CD4-positive, alpha-beta T cell treated with Interleukin-1 beta for 1 hour (primary cell): ENCODE data around the gene COTL1.
A peak's percentile ranks its signal among the peaks of the same experiment; 100 is the strongest.

Experiments used
- DNase-seq, 2 donors: peaks; one replicate each; pipeline ENCODE4 v3.0.0-alpha.2; 2020 to 2022

COTL1 gene, protein sequence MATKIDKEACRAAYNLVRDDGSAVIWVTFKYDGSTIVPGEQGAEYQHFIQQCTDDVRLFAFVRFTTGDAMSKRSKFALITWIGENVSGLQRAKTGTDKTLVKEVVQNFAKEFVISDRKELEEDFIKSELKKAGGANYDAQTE

DNA sequence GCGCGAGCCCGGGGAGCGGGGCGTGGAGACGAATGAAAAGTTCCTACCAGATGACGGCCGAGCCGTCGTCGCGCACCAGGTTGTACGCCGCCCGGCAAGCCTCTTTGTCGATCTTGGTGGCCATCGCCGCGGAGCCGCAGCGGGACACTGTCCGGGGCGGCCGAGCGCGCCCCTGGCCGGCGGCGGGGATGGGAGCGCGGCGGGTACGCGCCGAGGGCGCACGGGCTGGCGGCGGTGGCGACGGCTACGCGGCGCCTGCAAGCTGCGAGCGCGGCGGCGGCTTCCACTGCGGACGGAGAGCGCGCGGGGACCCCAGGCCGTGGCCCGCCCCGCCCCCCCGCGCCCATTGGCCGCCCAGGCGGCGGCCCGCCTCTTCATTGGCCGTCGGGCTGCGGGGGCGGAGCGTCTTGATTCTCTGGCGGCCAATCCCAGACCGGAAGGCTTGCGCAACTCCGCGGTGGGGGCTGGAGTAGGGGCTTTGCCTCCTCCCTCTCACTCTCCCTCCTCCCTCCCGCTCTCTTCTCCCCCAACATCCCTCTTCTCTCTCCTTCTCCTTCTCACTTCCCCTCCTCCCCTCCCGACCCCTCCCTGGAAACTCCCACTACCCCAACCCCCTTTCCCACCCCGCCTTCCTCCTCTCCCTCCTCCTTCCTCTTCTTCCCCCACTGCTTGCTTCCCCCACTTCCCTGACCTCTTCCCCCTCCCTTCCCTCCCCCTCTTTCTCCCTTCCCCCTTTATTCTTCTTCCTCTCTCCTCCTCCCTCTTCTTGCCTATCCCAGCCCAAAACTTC lies at the start of gene COTL1:
TSS of gene COTL1 (minus strand) at position 288 of the 790 bp plus-strand sequence. CDS start at position 124, 164 bp downstream.
- DNase-seq, result peak; percentile 95

DNA sequence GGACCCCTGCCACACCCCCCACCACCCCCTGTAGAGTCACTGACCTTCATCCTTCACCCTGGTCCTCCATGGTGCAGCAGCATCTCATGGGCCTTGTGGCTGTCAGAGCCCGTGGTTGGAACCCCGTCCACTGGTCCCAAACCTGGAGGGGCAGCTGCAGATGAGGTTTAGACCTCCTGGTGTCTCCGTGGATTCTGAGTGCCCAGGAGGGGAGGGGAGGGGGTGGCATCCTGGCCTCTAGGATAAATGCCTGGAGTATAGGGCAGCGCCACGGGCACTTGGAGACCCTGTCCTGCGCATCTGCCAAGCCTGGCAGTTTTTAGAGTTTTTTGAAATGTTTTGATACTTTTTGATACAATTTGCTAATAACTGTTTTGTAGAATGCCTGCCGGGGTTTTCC lies 48.0 kb upstream of the COTL1 start:
- DNase-seq, result no peak

DNA sequence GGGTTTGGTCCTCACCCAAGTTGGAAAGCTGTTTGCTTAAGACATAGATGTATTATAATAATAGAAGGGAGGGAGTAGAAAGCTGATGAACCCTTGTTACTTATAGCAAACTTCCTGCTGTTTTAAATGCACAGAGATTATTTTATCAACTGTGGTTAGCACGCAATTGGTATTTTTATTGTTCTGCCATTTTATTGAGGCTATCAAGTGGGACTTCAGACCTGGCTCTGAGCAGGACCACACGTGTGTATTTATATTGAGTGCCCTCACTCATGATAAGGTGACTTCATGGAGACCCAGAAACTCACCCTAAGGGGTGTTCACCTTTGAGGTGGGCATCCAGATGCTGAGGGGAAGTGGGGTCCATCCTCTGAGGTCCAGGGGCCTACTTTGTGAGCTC lies 47.5 kb upstream of the COTL1 start:
- DNase-seq, result no peak

DNA sequence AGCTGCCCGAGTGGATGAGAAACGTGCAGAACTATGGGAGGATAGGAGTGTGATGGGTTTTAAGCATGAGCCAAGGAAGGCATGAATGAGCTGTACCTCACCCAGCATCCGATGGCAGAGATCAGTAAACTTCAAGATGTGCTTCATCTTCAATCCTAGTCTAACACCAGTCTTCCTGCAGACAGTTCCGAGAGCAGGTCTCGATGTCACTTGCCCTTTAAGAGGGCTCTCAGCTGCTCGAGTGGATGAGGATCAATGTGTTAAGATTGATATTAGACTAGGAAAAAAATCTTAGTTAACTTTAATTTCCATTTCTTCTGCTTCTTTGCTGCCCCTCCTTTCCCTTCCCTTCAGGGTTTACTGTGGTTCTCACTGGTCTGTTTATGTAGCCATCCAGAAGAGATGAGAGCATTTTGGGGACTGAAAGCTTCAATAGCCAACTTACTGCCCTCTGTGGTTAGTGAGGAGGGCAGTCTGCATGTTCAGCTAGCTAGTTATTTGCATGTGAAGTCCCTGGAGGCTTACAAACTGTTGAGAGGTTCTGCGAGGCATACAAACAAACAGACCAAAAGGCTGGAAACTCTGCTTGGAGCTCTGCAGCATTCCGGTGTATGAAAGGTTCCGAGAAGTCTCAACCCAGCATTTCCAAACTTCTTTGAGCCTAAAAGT lies 45.7 kb upstream of the COTL1 start:
- DNase-seq, result no peak

DNA sequence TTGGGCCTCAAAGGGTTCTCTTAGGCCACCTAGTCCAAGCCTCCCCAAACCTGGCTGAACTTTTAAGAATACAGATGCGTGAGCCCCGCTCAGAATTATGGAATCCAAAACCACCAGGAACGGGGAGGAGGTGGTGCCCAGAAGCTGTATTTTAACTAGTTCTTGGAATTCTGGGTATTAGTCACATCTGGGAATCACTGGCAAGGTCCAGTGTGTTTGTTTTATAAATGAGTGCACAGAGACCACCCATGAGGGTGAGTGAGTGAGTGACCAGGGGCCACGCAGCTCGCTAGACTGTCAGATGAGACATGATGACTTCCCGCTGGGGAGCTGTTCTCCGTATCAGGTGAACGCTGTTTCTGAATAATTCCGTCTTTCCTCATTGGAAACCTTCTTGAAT lies 44.6 kb upstream of the COTL1 start:
- DNase-seq, result no peak

DNA sequence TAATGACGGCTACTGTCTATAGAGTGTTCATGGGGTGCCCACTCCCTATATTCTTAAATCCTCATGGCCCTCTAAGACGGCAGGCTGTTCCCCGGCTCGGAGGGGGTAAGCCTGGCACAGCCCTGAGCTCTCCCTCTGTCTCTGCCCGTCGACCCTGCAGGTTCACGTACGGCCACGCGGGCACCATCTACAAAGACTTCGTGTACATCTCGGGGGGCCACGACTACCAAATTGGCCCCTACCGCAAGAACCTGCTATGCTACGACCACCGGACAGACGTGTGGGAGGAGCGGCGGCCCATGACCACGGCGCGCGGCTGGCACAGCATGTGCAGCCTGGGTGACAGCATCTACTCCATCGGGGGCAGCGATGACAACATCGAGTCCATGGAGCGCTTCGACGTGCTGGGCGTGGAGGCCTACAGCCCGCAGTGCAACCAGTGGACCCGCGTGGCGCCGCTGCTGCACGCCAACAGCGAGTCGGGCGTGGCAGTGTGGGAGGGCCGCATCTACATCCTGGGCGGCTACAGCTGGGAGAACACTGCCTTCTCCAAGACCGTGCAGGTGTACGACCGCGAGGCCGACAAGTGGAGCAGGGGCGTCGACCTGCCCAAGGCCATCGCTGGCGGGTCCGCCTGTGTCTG lies 43.7 kb upstream of the COTL1 start:
- DNase-seq, result no peak

DNA sequence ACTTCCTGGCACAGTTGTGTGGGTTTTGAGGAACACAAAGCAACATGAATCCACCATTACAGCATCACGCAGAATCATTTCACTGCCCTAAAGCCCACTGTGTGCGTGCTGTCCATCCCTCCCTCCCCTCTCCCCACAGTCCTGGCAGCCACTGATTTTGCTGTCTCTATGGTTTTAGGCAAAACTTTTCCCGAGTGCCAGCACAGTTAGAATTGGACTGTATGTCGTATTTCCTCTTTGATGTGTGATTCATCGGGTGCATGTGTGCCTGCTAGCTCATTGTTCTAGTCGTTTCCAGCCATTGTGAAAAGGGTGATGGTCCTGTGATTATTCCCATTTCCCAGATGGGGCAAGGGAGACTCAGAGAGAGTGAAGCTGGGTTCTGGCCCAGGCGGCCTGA lies 43.1 kb upstream of the COTL1 start:
- no peak for DNase-seq

DNA sequence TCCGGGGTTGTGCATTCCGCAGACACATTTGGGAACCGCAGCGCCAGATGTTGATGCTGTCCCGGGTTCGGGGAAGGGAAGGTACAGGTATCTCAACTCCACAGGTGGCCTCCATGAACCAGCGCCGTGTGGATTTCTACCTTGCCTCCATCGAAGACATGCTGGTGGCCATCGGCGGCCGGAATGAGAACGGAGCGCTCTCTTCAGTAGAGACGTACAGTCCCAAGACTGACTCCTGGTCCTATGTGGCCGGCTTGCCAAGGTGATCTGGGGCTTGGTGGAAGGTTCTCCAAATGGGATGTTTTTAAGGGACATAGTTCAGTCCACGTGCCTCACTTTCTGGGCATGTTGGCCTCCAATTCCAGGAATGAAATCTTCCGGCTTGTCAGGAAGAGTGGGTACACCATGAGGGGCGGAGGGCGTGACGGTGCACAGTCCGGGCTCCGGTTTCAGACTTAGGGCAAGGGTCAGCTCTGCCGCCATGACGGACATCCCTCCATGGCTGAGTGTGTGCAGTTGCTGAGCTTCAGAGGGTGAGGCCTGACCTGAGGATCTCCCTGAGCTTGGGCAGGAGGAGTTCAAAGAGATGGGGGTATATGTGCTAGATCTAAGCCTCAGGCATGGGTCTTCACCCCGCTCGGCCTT lies 41.9 kb upstream of the COTL1 start:
- DNase-seq, result no peak

DNA sequence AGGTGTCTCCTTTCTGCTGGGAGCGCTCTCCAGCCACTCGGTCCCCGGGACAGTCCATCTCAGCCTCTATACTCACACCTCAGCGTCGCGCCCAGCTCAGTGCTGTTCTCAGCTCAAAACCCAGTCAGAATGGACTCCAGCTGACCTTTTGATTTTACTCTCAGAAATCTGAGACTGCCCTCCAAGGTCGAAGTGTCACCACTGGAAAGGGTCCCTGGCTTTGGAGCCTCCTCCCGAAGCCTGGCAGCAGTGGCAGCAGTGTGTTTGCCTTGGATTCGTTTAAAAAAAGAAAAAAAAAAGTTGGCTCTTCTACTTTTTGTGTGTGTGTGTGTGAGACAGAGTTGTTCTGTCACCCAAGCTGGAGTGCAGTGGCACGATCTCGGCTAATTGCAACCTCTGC lies 40.8 kb upstream of the COTL1 start:
- DNase-seq, result no peak

DNA sequence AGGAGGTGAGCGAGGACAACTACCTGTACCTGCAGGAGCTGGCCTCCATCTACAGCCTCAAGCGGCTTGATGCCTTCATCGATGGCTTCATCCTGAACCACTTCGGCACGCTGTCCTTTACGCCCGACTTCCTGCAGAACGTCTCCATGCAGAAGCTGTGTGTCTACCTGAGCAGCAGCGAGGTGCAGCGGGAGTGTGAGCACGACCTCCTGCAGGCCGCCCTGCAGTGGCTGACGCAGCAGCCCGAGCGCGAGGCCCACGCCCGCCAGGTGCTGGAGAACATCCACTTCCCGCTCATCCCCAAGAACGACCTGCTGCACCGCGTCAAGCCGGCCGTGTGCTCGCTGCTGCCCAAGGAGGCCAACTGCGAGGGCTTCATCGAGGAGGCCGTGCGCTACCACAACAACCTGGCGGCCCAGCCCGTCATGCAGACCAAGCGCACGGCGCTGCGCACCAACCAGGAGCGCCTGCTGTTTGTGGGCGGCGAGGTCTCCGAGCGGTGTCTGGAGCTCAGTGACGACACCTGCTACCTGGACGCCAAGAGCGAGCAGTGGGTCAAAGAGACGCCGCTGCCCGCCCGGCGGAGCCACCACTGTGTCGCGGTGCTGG lies 39.5 kb upstream of the COTL1 start:
- no peak for DNase-seq

DNA sequence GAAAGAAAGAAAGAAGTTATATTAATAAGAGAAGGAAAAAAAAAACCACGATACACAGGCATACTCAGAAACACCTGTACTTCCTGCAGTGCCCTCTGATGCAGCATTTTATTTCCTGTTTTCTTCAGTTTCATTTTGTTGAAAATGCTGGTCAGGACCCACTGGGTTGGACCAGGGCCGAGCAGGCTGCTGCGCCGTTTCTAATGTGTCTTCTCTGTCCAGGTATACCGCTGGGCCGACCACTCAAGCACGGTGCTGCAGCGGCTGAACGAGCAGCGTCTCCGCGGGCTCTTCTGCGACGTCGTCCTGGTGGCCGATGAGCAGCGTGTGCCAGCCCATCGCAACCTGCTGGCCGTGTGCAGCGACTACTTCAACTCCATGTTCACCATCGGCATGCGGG lies 38.8 kb upstream of the COTL1 start:
- no peak for DNase-seq

DNA sequence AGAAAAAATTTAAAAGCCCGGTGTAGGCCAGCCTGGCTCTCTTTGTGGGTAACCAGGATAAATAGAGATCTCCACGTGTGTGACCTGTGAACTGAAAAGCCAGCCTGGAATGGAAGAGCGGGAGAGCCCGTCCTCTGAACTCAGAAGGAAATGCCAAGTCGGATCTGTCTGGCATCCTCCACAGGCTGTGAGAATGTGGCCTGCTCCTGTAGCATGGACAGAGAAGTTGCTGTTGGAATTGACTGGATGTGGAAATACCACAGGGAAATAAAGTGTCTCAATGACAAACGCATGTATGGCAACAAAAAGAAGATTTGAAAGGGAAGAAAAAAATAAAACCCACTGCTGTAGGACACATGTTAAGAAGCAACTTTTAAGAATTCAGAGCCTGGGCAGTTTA lies 37.1 kb upstream of the COTL1 start:
- no peak for DNase-seq

DNA sequence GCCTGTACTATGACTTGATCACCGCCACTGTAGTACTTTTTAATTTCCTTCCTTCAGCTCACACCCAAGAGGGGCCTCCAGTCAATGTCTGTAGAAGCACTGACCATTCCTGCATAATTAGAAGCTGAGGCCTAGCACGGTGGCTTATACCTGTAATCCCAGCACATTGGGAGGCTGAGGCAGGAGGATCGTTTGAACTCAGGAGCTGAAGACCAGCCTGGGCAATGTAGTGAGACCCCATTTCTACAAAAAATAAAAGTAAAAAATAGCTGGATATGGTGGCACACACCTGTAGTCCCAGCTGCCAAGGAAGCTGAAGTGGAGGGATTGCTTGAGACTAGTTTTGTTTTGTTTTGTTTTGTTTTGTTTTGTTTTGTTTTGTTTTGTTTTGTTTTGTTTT lies 36.4 kb upstream of the COTL1 start:
- DNase-seq, result no peak

DNA sequence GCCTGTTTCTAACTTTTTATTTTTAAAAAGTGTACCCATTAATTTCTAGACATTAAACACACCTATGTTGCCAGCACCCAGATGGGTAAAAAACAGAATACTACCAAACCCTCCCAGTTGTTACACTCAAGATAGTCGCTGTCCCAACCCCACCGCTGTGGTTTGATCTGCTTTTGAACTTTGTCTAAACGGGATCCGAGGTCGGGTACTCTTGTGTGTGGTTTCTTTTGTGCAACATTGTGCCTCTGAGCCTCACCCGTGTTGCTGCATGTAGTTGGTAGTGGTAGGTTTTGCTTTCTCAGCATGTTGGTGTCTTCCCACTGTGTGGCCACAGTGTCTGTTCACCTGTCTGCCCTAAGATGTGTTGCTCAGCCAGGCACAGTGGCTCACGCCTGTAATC lies 34.7 kb upstream of the COTL1 start:
- DNase-seq, result peak; percentile 37 to 57

DNA sequence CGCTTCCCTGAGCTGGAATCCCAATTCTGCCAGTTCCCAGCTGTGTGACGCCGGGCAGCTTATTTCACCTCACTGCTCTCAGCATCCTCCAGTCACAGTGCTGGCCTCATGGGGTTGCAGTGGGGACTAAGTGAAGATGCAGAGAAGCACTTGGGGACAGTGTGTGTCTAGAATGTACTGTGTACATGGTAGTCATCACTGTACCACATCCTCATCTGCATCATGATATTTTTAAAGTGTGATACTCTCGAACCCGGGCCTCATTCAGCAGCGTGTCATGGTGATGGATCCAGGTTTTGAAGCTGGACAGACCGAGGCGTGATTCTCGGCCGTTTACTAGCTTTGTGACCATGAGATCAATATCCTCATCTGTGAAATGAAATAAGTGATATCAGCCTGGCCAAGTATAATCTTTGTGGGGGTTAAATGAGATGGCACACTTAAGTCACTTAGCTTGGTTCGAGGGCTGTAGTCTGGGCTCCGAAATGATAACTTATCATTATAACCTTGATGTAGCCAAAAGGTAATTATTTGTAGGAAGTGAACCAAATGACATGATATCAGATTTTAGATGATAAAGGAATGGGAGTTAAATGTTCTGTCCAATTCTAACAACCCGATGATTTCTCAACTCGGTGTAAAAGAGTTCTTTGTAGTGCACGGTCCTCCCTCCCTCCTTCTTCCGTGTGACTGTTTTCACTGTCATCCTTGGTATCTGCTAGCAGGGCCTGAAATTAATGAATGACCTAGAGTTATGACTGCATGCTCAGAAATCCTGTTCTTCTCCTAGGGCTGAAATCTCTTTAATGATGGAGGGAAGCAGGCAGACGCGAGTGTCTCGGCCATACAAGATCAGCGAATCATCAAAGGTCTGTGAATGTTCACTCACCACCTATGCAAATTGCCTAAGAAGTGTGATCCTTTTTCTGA lies 32.4 kb upstream of the COTL1 start:
- no peak for DNase-seq

DNA sequence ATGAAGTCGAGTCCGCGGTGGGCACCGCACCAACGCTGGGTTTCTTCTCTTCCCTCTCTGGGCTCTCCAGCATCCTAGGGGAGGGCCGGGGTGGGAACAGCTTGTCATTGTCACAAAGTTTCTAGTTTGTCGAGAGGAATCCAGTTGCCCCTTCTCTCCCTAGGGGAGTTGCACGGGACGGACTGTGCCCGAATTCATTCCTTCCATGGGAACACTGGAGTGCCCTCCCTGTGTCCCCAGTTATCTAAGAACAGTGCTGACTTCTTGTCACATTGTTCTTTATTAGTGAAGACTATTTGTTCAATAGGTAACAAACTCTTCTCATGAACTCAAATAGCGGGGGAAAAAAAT lies 31.6 kb upstream of the COTL1 start:
- DNase-seq, result no peak

DNA sequence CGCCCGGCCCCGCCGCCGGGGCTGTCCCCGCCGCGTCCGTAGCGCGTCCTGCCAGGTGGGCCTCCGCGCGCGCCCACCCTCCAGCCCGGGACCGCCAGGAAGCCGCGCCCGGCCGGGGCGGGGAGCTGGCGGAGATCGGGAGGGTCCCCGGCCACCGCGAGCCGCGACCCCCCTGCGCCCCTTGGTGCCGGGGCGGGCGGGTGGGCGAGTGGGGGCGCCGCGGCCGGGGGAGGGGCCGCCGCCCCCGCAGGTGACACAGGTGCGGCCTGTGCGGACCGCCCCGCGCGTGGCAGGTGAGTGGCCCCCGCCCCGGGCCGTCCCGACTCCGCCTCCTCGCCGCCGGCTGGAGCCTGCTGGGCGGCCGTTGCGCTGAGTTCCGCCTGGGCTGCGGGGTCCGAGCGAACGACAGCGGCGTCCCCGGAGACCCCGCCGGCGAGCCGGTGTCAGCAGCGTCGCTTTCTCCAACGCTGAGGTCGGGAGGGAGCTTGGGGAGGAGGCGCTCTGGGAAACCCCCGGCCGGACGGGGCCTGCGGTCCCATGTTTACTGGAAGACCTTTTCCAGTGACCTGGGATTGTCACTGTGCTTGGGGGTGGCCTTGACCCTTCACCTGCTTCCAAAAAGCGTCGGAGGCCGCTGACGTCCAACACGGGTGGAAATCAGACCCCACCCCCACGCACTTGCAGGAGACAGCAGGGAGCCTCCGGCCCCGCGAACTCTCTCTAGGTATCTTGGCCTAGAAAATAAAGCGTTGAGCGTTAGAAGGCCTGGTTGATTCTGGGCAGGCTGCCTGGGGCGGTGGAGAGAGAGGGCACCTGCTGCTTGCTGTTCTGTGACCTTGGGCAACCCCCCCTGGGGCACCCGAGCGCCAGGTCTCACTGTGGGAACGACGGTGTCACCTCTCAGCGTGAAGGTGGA lies 31.0 kb upstream of the COTL1 start:
- peak; percentile 33 to 49 for DNase-seq

DNA sequence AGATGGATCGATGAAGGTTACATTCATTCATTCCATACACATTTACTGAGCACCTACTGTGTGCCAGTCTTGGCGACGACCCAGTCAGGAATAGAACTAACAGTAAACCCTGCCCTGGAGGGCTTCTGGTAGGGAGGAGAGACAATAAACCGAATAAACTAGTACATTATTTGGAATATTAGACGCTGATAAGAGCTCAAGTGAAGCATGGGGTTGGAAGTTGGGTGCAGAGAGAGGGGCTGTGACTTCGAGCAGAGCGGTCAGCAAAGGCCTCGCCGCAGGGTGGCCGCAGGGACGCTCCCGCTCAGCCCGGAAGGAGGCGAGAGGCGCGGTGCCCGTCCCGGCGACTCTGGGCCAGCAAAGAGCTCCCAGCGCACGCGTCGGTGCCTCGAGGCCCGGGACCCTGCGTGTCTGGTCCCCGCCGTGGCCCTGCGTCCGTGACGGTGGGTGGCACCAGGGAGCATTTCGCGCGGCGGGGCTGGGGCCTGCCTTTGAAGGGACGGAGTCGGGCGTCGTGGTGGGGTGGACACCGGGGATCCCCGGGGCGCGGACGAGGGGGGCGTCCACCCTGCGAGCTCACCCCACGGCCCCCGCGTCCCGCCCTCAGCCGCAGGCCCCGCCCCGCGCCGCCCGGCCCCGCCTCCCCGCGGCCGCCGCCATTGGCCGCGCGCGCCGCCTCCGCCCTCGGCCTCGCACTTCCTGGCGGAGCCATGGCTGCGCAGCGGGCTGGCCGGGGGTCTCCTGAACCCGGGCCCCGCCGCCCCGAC lies 30.1 kb upstream of the COTL1 start, which contains the start of gene KLHL36:
TSS of gene KLHL36 (plus strand) at position 684 of the 767 bp plus-strand sequence. CDS start 2,357 bp downstream, outside the sequence.
- peak; percentile 72 to 82 for DNase-seq

DNA sequence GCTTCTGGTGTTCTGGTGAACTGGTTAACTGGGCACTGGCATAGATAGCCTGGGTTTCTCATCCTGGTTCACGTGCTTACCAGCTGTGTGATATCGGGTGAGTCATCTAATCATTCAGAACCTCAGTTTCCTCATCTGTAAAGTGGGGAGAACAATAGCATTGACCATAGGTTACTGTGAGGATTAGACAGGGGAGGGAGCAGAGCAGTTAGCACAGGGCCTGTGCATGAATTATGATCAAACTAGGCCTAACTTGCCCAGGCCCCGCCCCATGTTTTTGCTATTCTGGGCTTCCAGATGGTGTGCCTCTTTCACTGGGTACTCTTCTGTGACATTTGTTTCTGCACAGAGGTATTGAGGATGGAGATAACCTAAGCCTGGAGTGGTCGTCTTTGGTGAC lies 25.8 kb upstream of the COTL1 start:
- DNase-seq, result no peak

DNA sequence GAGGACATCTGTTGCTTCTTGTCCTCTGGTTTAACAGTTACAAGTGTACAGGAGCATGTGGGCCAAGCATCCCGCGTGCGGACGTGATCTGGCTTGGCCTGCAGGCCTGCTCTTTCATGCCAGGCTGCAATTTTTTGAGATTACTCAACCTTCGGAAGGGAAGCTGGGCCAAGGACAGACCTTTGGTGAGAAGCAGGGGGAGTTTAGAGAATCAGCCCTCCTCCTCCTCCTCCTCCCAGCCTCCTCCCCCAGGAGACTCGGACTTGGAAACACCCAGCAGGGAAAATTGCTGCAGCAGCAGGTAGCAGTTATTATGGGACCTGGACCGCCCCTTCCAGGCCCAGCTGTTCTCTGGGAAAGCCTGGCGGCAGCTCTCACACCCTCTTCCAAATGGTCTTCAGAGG lies 25.3 kb upstream of the COTL1 start:
- no peak for DNase-seq
